ENCODE data around the gene PLD4.
"Not testable (repeated sequence)": the region's sequence is repeated elsewhere in the genome, so short reads cannot be mapped to it uniquely, and the experiment has no call there.

Gene PLD4

DNA sequence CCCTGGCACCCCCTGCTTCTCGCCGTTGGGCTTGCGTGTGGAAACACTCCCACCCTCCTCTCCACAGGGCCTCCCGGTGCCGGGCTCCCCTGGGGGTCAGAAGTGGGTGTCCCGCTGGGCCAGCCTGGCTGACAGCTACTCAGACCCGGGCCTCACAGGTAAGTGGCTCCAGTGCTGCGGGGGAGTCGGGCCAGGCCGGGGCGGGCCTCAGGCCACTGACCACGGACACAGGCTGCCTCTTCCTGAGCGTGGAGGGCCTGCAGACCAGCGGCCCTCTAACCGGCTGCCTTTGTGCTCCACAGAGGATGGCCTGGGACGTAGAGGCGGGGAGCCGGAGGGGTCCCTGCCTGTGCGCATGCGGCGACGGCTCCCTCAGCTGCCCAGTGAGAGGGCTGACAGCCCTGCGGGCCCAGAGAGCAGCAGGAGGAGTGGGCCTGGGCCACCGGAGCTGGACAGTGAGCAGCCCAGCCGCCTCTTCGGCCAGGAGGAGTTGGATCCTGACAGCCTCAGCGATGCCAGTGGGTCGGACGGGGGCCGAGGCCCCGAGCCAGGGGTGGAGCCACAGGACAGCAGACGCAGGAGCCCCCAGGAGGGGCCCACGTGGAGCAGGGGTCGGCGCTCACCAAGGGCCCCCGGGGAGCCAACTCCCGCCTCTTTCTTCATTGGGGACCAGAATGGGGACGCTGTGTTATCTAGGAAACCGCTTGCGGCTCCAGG is 38.5 kb upstream of the PLD4 start:
- no peak for DNase-seq (ENCODE audit: low read depth in 2 of 2)

- DNase-seq (ENCODE audit: low read depth in 2 of 2) = no peak
Measured at GRCh38 chr14:104886690-104887622, 37.7 kb upstream of the PLD4 start.

DNA sequence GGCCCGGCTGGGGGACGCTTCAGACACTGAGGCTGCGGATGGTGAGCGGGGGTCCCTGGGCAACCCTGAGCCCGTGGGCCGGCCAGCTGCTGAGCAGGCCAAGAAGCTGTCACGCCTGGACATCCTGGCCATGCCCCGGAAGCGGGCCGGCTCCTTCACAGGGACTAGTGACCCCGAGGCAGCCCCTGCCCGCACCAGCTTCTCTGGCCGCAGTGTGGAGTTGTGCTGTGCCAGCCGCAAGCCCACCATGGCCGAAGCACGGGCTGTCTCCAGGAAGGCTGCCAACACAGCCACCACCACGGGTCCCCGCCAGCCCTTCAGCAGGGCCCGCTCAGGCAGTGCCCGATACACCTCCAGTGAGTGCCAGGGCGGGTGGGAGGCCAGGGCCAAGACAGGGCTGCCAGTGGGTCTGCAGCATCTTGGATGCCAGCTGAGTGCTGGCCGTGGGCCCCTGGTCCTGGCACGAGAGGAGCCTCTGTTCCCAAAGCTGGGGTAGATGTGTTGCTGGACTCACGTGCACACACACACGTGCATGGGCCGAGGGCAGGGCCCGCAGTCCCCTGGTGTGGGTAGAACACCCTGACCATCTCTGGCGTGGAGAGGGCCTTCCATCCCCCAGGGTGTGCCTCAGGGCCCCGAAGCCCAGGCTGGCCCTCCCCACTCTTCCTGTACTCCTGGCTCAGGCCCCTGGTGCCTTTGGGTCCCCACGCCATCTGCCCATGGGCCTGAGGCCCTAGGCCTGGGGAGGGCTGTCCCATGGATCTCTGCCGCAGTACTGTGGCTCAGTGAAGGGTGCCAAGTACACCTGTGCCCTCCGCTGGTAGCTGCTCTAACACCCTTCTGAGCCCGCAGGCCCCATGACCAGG is 36.8 kb upstream of the PLD4 start:
- DNase-seq (ENCODE audit: low read depth in 2 of 2) = no peak

DNA sequence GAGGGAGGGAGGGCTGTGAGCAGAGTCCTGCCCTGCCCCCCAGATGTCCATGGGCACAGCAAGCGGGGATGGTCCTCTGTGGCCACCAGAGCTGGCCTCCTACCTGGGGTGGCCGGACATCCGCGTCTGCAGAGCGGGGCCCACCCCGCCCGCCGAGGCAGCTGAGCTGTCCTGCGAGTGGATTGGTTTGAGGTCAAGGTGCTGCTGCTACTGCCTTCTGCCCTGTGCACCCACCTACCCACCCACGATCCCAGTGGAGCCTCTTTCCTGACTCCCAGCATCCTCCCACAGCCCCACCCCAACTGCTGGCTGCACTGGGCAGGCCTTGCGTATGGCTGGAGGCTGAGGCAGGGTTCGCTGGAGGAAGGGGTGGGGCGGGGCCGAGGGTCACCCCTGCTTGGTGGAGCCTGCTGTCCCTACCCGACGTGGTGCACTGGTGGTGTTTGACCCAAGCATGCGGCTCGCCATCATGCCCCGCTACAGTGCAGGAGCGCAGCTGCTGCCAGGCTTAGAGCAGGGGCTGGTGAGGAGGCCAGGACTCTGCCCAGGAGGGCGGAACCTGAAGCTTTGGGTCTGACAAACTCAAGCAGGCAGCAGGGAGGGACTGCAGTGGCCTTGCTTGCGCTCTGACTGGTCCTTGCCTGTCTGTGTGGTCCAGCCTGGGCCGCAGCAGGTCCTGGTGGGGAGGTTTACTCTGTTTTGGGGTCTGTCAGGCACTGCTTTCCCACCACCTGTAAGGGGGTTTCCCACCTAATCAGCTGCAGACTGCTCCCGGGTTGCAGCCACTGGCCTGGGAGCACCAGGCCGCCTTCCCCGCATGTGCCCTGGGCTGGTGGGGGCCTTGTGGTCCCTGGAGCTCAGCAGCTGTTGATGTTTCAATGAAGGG is 35.9 kb upstream of the PLD4 start:
- DNase-seq (ENCODE audit: low read depth in 2 of 2) = no peak

DNA sequence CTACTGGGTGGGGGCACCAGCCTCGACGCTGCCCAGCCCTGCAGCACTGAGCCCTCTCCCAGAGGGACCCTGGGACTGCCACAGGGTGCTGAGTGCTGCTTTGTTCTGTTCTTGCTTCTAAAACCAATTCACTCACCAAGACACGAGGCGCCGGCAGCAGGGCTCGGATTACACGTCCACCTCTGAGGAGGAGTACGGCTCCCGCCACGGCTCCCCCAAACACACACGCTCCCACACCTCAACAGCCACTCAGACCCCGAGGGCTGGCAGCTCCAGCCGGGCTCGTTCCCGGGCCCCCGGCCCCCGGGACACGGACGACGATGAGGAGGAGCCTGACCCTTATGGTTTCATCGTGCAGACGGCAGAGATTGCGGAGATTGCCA is 35.3 kb upstream of the PLD4 start:
- DNase-seq (ENCODE audit: low read depth in 2 of 2) = no peak

DNA sequence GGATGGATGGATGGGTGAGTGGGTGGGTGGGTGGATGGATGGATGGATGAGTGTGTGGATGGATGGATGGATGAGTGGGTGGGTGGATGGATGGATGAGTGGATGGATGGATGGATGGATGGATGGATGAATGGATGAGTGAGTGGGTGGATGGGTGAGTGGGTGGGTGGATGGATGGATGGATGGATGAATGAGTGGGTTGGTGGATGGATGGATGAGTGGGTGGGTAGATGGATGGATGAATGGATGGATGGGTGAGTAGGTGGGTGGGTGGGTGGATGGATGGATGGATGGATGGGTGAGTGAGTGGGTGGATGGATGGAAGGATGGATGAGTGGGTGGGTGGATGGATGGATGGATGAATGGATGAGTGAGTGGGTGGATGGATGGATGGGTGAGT is 34.4 kb upstream of the PLD4 start:
- not testable (repeated sequence) for DNase-seq (ENCODE audit: low read depth in 2 of 2)

DNA sequence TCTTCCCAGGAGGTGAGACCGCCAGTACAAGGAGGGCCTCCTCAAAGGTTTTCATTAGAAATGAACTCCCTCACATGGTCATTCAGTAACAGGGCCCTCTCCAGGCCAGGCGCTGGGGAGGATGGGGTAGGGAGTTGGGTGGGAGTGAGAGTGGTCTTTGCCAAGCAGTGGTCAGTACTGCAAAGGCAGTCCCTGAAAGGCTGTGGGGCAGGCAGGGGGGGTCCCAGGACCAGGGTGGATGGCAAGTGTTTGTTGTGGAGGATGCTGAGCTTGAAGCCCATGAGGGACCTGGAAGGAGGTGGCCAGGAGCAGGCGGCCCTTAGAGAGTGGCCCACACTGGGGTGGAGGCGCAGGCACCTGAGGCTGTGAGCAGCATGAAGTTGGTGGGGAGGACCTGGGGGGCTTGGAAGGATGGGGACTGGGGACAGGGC is 33.5 kb upstream of the PLD4 start:
- no peak for DNase-seq (ENCODE audit: low read depth in 2 of 2)

GRCh38 chr14:104891664-104892530 is 32.8 kb upstream of the PLD4 start:
- DNase-seq (ENCODE audit: low read depth in 2 of 2) = no peak

DNA sequence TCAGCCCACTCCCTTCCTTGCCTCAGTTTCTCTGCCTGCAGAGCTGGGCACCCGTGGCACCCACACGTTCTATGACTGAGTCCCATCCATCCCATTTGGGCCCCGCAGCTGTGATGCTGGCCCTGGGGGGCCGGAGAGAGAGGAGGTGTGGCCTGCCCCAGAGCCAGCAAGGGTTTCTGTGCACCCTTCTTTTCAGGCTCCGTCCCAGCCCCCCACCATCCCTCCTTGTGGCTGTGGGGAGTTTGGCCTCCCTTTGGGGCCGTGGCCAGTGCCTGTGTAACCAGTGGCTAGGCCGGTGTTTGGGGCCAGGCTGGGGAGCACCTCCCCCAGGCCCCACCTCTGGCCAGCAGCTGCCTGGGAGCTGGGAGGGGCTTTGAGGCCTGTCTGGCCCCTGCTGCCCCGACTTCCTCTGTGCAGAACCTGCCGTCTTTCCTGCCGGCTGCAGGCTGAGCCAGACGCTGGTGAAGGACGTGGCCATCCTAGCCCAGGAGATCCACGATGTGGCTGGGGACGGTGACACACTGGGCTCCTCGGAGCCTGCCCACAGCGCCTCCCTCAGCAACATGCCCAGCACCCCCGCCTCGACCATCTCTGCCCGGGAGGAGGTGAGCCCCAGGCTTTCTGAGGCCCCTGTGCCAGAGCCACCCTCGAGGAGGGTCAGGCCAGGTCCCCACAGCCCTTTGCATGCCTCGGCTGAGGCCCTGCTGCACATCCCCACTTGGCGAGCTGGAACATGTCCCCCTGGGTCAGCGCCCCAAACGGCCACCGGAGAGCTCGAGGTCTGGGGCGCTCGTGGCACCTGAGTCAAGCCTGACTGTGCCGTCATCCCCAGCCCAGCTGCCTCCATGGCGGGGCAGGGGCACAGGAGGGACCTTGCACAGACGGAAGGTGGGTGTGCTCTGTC is 31.9 kb upstream of the PLD4 start:
- no peak for DNase-seq (ENCODE audit: low read depth in 2 of 2)

- DNase-seq (ENCODE audit: low read depth in 2 of 2) = no peak
Measured at GRCh38 chr14:104893435-104894207, 31.1 kb upstream of the PLD4 start.

DNA sequence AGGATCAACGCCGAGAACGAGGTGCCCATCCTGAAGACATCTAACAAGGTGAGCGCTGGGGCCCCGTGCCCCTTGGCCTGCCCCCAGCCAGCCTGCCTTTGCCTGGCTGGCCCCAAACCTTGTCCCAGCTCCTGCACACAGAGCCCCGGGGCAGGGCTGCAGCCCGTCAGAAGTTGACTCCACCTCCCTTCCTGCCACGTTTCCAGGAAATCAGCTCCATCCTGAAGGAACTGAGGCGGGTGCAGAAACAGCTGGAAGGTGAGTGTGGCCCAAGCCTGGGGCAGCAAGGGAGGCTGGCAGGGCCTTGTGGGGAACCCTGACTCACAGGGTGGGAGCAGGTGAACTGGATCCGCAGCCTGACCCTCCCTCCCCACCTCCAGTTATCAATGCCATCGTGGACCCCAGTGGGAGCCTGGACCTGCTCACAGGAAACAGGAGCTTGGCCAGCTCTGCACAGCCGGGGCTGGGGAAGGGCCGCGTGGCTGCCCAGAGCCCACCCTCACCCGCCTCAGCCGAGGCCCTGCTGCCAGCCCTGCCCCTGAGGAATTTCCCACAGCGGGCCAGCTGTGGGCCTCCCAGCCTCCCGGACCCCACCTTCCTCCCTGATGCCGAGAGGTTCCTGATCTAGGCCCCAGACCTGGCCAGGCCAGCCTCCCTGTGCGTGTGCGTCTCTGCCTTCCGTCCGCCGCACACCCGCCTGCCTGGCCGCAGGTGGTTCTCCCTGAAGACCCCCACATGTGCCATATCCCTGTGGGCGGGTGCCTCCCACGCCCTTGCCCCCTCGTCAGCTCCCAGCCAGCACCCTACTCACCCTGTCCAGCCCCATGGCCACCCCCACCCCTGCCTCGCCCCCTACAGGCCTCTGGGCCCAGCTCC is 30.1 kb upstream of the PLD4 start:
- no peak for DNase-seq (ENCODE audit: low read depth in 2 of 2)

DNA sequence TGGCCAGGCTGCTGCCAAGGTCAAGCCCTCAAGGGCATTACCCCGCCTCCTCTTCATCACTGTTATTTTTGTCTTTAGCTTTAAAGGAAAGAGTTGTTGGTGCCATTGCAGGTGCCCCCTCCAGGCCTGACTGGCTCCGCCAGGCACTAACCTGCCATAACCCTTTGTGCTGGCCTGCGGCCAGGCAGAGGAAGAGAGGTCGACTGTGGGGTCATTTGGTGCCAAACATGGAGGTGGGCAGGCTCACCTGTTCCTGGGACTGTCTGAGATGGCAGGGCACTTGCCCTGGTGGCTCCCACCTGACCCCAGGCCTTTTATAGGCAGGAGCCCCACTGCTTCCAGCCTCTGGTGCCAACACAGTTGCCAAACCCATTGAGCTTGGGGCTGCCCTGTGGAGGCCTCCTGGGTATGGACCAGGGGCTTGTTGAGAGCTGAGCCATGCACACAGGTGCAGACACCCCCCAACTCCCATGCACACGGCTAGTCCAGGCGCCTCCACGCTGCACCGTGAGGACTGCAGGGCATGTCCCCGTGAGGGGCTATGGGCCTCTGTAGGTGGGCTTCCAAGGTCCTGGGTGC is 29.4 kb upstream of the PLD4 start:
- DNase-seq (ENCODE audit: low read depth in 2 of 2) = no peak

- no peak for DNase-seq (ENCODE audit: low read depth in 2 of 2)
Measured at GRCh38 chr14:104895786-104896661, 28.7 kb upstream of the PLD4 start.

- no peak for DNase-seq (ENCODE audit: low read depth in 2 of 2)
Measured at GRCh38 chr14:104897330-104898194, 27.1 kb upstream of the PLD4 start.

DNA sequence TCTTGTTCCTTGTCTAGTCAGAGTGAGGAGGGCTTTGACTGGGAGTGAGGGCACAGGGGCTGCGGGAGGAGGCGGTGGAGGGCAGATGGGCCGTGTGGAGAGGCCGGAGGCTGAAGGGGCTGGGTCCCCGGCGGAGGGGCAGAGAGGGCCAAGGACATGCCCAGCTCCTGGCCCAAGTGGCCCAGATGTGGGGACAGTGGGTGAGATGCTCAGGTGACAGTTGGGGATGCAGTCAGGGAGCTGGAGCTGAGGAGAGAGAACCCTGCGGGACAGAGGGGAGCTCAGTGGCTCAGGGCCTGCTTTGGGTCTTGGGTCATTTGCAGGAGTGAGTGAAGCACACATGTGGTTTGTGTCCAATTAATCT is 26.5 kb upstream of the PLD4 start:
- DNase-seq (ENCODE audit: low read depth in 2 of 2) = no peak

All from stimulated activated CD4-positive, alpha-beta T cell treated with anti-CD3 and anti-CD28 coated beads, Interleukin-15, amount 100 ng/mL, for 48 hours (primary cell).